Measurements from ENCODE around the gene IL31. TPM values are rescaled to one million over a fixed set of nuclear protein-coding genes. Genes with fewer than 3 reads are reported as not detected.

Gene IL31
- total and polyA plus RNA-seq, 2 donors (not counting 3 experiments of a cell fraction or from before 2014, with no cell fraction given) = not detected

DNA sequence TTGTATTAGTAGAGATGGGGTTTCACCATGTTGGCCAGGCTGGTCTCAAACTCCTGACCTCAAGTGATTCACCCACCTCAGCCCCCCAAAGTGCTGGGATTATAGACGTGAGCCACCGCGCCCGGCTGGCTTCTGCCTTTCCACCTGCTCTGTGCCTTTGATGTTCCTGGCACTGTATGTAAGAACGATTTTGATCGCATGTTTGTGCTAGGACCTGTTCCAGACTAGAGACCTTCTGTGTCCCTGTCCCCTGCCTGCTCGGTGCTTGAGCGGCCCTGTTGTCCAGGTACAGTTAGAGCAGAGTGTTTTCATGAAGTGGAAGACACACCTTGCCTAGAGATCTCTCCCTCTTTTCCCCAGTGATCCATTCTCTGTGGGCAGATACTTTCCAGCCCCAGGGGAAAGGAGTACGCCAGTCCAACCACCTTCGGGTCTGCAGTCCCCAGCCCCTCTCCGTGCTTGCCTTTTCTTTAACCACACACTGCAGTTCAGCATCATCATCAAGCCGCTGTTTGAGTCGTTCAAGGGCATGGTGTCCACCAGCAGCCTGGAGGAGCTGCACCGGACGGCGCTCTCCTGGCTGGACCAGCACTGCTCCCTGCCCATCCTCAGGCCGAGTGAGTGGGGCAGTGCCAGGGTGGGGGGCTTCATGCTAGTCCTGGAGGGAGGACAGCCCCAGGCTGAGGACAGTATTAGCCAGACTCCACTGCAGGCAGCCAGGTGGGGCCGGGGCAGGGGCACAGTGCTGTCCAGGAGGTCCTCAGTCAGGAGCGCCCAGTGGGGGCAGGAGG is 33.4 kb downstream of the IL31 start:
- no peak overlapping the region for H3K4me3 ChIP-seq (replicated peaks in 1 of 3; ENCODE audit: insufficient read depth in 1 of 3, low read depth in 1 of 3, low read length in 3 of 3)
- H2AFZ ChIP-seq (ENCODE audit: low read depth, low read length) = no peak overlapping the region
- POLR2A ChIA-PET = no interaction called here
- H3K4me1 ChIP-seq (ENCODE audit: control insufficient read depth, extremely low read depth, insufficient read depth, low read length) = no peaks in the 10 kb centered on the region
- no peak overlapping the region for H3K9ac ChIP-seq (replicated peaks; ENCODE audit: extremely low read depth, insufficient read depth, low read length)
- TF ChIP-seq, protein P1, sequence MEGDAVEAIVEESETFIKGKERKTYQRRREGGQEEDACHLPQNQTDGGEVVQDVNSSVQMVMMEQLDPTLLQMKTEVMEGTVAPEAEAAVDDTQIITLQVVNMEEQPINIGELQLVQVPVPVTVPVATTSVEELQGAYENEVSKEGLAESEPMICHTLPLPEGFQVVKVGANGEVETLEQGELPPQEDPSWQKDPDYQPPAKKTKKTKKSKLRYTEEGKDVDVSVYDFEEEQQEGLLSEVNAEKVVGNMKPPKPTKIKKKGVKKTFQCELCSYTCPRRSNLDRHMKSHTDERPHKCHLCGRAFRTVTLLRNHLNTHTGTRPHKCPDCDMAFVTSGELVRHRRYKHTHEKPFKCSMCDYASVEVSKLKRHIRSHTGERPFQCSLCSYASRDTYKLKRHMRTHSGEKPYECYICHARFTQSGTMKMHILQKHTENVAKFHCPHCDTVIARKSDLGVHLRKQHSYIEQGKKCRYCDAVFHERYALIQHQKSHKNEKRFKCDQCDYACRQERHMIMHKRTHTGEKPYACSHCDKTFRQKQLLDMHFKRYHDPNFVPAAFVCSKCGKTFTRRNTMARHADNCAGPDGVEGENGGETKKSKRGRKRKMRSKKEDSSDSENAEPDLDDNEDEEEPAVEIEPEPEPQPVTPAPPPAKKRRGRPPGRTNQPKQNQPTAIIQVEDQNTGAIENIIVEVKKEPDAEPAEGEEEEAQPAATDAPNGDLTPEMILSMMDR (IDR thresholded peaks at IDR 0.05; ENCODE audit: extremely low read depth in 1 of 2, insufficient read depth in 1 of 2, low read depth in 1 of 2, low read length in 2 of 2) = no peak
- TF ChIP-seq MYC (IDR thresholded peaks at IDR 0.05; ENCODE audit: low read depth, low read length) (no peak), POLR2AphosphoS5 (IDR thresholded peaks at IDR 0.05; ENCODE audit: insufficient read depth, low read depth, low read length) (no peak), FOS (IDR thresholded peaks at IDR 0.05; ENCODE audit: borderline replicate concordance, insufficient read depth, low read length) (no peak), JUN (IDR thresholded peaks at IDR 0.05; ENCODE audit: borderline replicate concordance, insufficient read depth, insufficient read length, low read depth) (no peak), POLR2A (IDR thresholded peaks at IDR 0.05; ENCODE audit: low read depth, low read length) (no peak), EZH2 (IDR thresholded peaks at IDR 0.05; ENCODE audit: borderline replicate concordance, low read depth, low read length, severe bottlenecking) (no peak), GATA2 (IDR thresholded peaks at IDR 0.05; ENCODE audit: insufficient read depth, insufficient read length, low read depth, low read length) (no peak)
- TF ChIP-seq, protein P2, sequence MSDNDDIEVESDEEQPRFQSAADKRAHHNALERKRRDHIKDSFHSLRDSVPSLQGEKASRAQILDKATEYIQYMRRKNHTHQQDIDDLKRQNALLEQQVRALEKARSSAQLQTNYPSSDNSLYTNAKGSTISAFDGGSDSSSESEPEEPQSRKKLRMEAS (IDR thresholded peaks at IDR 0.05; ENCODE audit: insufficient read depth, insufficient read length) = no peak
- BruUV-seq (replicated peaks) = no TSS peak
- no peak overlapping the region for H3K27ac ChIP-seq (ENCODE audit: insufficient read depth, low read depth, low read length)
- H3K79me2 ChIP-seq (ENCODE audit: control insufficient read depth, insufficient read depth, low read length) = no peaks in the 10 kb centered on the region
- dilution Hi-C loops (cut with MboI; ENCODE audit: extremely low pct_ligation_motif_present, low sequenced_read_pairs) (no loop called here), intact Hi-C loops (cut with micrococcal nuclease) (no loop called here)
- FAIRE-seq (no peak), DNase-seq (ENCODE audit: low read depth, low spot score) (no peak)
- peaks cover 0 to 31% of the 10 kb centered on the region in 2 experiments for H3K36me3 ChIP-seq (ENCODE audit: control insufficient read depth in 2 of 2, extremely low read depth in 1 of 2, insufficient read depth in 2 of 2, low read length in 2 of 2)
- CTCF ChIA-PET = interaction anchor here (0.8 to 1.1 kb wide), 2 partner anchors 42 to 50 kb away, joined by 3 read pairs; partner anchors contain the start of gene LRRC43
- no peaks in the 10 kb centered on the region for H3K27me3 ChIP-seq (ENCODE audit: control insufficient read depth in 2 of 2, insufficient read depth in 2 of 2, low read length in 2 of 2)
- H4K20me1 ChIP-seq (replicated peaks; ENCODE audit: control insufficient read depth, extremely low read depth, insufficient read depth, low read length) = no peaks in the 10 kb centered on the region
- H3K4me2 ChIP-seq (ENCODE audit: insufficient read depth, low read length) = no peak overlapping the region
- H3K9me3 ChIP-seq (replicated peaks; ENCODE audit: control insufficient read depth, insufficient read depth, low read length) = no peaks in the 10 kb centered on the region
- no peaks in the 10 kb centered on the region for H3K9me1 ChIP-seq (replicated peaks; ENCODE audit: control insufficient read depth, extremely low read depth, insufficient read depth, low read length)

All from endothelial cell of umbilical vein (primary cell).